ENCODE results near the gene DNAJC18.

DNAJC18 gene

GRCh38 chr5:139474890-139475791, 35.8 kb upstream of the DNAJC18 start:
- Histone ChIP-seq H3K79me2 (ENCODE audit: control insufficient read depth, insufficient read depth, low read length) (no peaks in the 10 kb centered on the region), H3K4ac (ENCODE audit: low read depth, low read length) (no peak overlapping the region), H3K27me3 (ENCODE audit: insufficient read depth, low read length, poor library complexity) (no peaks in the 10 kb centered on the region), H3K27ac (ENCODE audit: low read depth, low read length) (no peak overlapping the region), H3K56ac (ENCODE audit: low read length) (no peak overlapping the region), H2BK15ac (replicated peaks; ENCODE audit: low read depth) (no peak overlapping the region), H3K36me3 (ENCODE audit: control insufficient read depth, insufficient read depth, low read length) (no peaks in the 10 kb centered on the region), H3K23ac (ENCODE audit: low read length) (no peak overlapping the region), H2BK5ac (ENCODE audit: low read length) (no peak overlapping the region), H3K4me2 (ENCODE audit: low read length) (no peak overlapping the region), H2AK5ac (ENCODE audit: low read length) (no peak overlapping the region), H2BK120ac (ENCODE audit: low read depth, low read length) (no peak overlapping the region), H3K4me1 (ENCODE audit: control insufficient read depth, low read depth, low read length) (peaks cover 8% of the 10 kb centered on the region), H3K79me1 (ENCODE audit: low read length) (no peaks in the 10 kb centered on the region), H3K4me3 (ENCODE audit: low read length) (no peak overlapping the region), H3K18ac (ENCODE audit: low read length) (no peak overlapping the region), H4K8ac (ENCODE audit: low read depth, low read length) (no peak overlapping the region), H4K5ac (ENCODE audit: low read length) (no peak overlapping the region), H3K9ac (ENCODE audit: low read length) (no peak overlapping the region)
- WGBS (ENCODE audit: extremely low coverage, insufficient coverage, low lambda C conversion rate): no CpG with 5 or more reads among the region's 13 CpGs
- no peak for DNase-seq

GRCh38 chr5:139473565-139473964, 34.2 kb upstream of the DNAJC18 start:
- no peak overlapping the region for H4K8ac ChIP-seq (ENCODE audit: low read depth, low read length)
- H3K79me2 ChIP-seq (ENCODE audit: control insufficient read depth, insufficient read depth, low read length): no peaks in the 10 kb centered on the region
- peaks cover 8% of the 10 kb centered on the region for H3K4me1 ChIP-seq (ENCODE audit: control insufficient read depth, low read depth, low read length)
- no peaks in the 10 kb centered on the region for H3K36me3 ChIP-seq (ENCODE audit: control insufficient read depth, insufficient read depth, low read length)
- no peaks in the 10 kb centered on the region for H3K79me1 ChIP-seq (ENCODE audit: low read length)
- no peak overlapping the region for H3K9ac ChIP-seq (ENCODE audit: low read length)
- no CpG with 5 or more reads among the region's 2 CpGs for WGBS (ENCODE audit: extremely low coverage, insufficient coverage, low lambda C conversion rate)
- H3K18ac ChIP-seq (ENCODE audit: low read length): peak overlapping the region; percentile 13
- no peak overlapping the region for H2BK120ac ChIP-seq (ENCODE audit: low read depth, low read length)
- H3K4me2 ChIP-seq (ENCODE audit: low read length): no peak overlapping the region
- H3K4ac ChIP-seq (ENCODE audit: low read depth, low read length): no peak overlapping the region
- DNase-seq: no peak
- no peak overlapping the region for H2BK15ac ChIP-seq (replicated peaks; ENCODE audit: low read depth)
- H2AK5ac ChIP-seq (ENCODE audit: low read length): no peak overlapping the region
- H3K27me3 ChIP-seq (ENCODE audit: insufficient read depth, low read length, poor library complexity): no peaks in the 10 kb centered on the region
- peak overlapping the region; percentile 53 for H3K56ac ChIP-seq (ENCODE audit: low read length)
- no peak overlapping the region for H3K4me3 ChIP-seq (ENCODE audit: low read length)
- H3K27ac ChIP-seq (ENCODE audit: low read depth, low read length): no peak overlapping the region
- H2BK5ac ChIP-seq (ENCODE audit: low read length): no peak overlapping the region
- H4K5ac ChIP-seq (ENCODE audit: low read length): no peak overlapping the region
- no peak overlapping the region for H3K23ac ChIP-seq (ENCODE audit: low read length)

- H2BK120ac ChIP-seq (ENCODE audit: low read depth, low read length): no peak overlapping the region
- no CpG with 5 or more reads among the region's 8 CpGs for WGBS (ENCODE audit: extremely low coverage, insufficient coverage, low lambda C conversion rate)
- no peak overlapping the region for H2AK5ac ChIP-seq (ENCODE audit: low read length)
- H3K18ac ChIP-seq (ENCODE audit: low read length): peak overlapping the region; percentile 13
- DNase-seq: peak; percentile 71
- H3K79me1 ChIP-seq (ENCODE audit: low read length): no peaks in the 10 kb centered on the region
- H3K36me3 ChIP-seq (ENCODE audit: control insufficient read depth, insufficient read depth, low read length): no peaks in the 10 kb centered on the region
- no peaks in the 10 kb centered on the region for H3K79me2 ChIP-seq (ENCODE audit: control insufficient read depth, insufficient read depth, low read length)
- peak overlapping the region; percentile 18 for H3K56ac ChIP-seq (ENCODE audit: low read length)
- H2BK5ac ChIP-seq (ENCODE audit: low read length): no peak overlapping the region
- H3K4me1 ChIP-seq (ENCODE audit: control insufficient read depth, low read depth, low read length): peaks cover 8% of the 10 kb centered on the region
- no peak overlapping the region for H4K8ac ChIP-seq (ENCODE audit: low read depth, low read length)
- H3K9ac ChIP-seq (ENCODE audit: low read length): no peak overlapping the region
- H3K4me3 ChIP-seq (ENCODE audit: low read length): no peak overlapping the region
- no peak overlapping the region for H4K5ac ChIP-seq (ENCODE audit: low read length)
- H3K27ac ChIP-seq (ENCODE audit: low read depth, low read length): no peak overlapping the region
- H3K23ac ChIP-seq (ENCODE audit: low read length): no peak overlapping the region
- no peak overlapping the region for H3K4ac ChIP-seq (ENCODE audit: low read depth, low read length)
- H3K27me3 ChIP-seq (ENCODE audit: insufficient read depth, low read length, poor library complexity): no peaks in the 10 kb centered on the region
- H3K4me2 ChIP-seq (ENCODE audit: low read length): no peak overlapping the region
- no peak overlapping the region for H2BK15ac ChIP-seq (replicated peaks; ENCODE audit: low read depth)
Observed at GRCh38 chr5:139473105-139473504, 33.8 kb upstream of the DNAJC18 start.

- Histone ChIP-seq H3K4me2 (ENCODE audit: low read length) (no peak overlapping the region), H4K8ac (ENCODE audit: low read depth, low read length) (no peak overlapping the region), H3K4me1 (ENCODE audit: control insufficient read depth, low read depth, low read length) (peaks cover 8% of the 10 kb centered on the region), H2BK120ac (ENCODE audit: low read depth, low read length) (no peak overlapping the region), H3K27me3 (ENCODE audit: insufficient read depth, low read length, poor library complexity) (no peaks in the 10 kb centered on the region), H3K18ac (ENCODE audit: low read length) (no peak overlapping the region), H3K4ac (ENCODE audit: low read depth, low read length) (no peak overlapping the region), H3K27ac (ENCODE audit: low read depth, low read length) (no peak overlapping the region), H2BK5ac (ENCODE audit: low read length) (no peak overlapping the region), H2BK15ac (replicated peaks; ENCODE audit: low read depth) (no peak overlapping the region), H3K56ac (ENCODE audit: low read length) (peak overlapping the region; percentile 18), H4K5ac (ENCODE audit: low read length) (no peak overlapping the region), H3K23ac (ENCODE audit: low read length) (no peak overlapping the region), H3K9ac (ENCODE audit: low read length) (no peak overlapping the region), H3K36me3 (ENCODE audit: control insufficient read depth, insufficient read depth, low read length) (no peaks in the 10 kb centered on the region), H3K79me2 (ENCODE audit: control insufficient read depth, insufficient read depth, low read length) (no peaks in the 10 kb centered on the region), H2AK5ac (ENCODE audit: low read length) (no peak overlapping the region), H3K79me1 (ENCODE audit: low read length) (no peaks in the 10 kb centered on the region), H3K4me3 (ENCODE audit: low read length) (no peak overlapping the region)
- no peak for DNase-seq
- WGBS (ENCODE audit: extremely low coverage, insufficient coverage, low lambda C conversion rate): no CpG with 5 or more reads among the region's 15 CpGs
Observed at GRCh38 chr5:139472386-139473030, 33.2 kb upstream of the DNAJC18 start.

- Histone ChIP-seq H2BK120ac (ENCODE audit: low read depth, low read length) (no peak within 1 kb of the TSS), H3K79me2 (ENCODE audit: control insufficient read depth, insufficient read depth, low read length) (no peaks in the 10 kb centered on the region), H3K79me1 (ENCODE audit: low read length) (no peaks in the 10 kb centered on the region), H3K23ac (ENCODE audit: low read length) (no peak within 1 kb of the TSS), H2AK5ac (ENCODE audit: low read length) (peak within 1 kb of the TSS; percentile 5), H3K27ac (ENCODE audit: low read depth, low read length) (no peak within 1 kb of the TSS), H3K27me3 (ENCODE audit: insufficient read depth, low read length, poor library complexity) (no peaks in the 10 kb centered on the region), H3K4me3 (ENCODE audit: low read length) (no peak within 1 kb of the TSS), H3K4ac (ENCODE audit: low read depth, low read length) (no peak within 1 kb of the TSS), H3K56ac (ENCODE audit: low read length) (peak within 1 kb of the TSS; percentile 17), H3K4me1 (ENCODE audit: control insufficient read depth, low read depth, low read length) (peaks cover 8% of the 10 kb centered on the region), H3K9ac (ENCODE audit: low read length) (no peak within 1 kb of the TSS), H2BK5ac (ENCODE audit: low read length) (no peak within 1 kb of the TSS), H3K18ac (ENCODE audit: low read length) (no peak within 1 kb of the TSS), H3K4me2 (ENCODE audit: low read length) (no peak within 1 kb of the TSS), H2BK15ac (replicated peaks; ENCODE audit: low read depth) (no peak within 1 kb of the TSS), H3K36me3 (ENCODE audit: control insufficient read depth, insufficient read depth, low read length) (no peaks in the 10 kb centered on the region), H4K5ac (ENCODE audit: low read length) (no peak within 1 kb of the TSS), H4K8ac (ENCODE audit: low read depth, low read length) (no peak within 1 kb of the TSS)
- no peak for DNase-seq
- no CpG with 5 or more reads among the region's 9 CpGs for WGBS (ENCODE audit: extremely low coverage, insufficient coverage, low lambda C conversion rate)
Observed at GRCh38 chr5:139470821-139471300, 31.5 kb upstream of the DNAJC18 start, which contains the start of gene SMIM33. SMIM33 (plus strand) TSS chr5:139471004; CDS start chr5:139471122, 118 bp downstream.
